GM13977 (cell line): ENCODE results near the gene CERS1.

Experiments used
- DNase-seq: peaks from one replicate; pipeline ENCODE4 v3.0.0; 2012; ENCODE audit warnings: low spot score
- in situ Hi-C: fragments of 300-500 bp; cut with MboI; formaldehyde crosslinking; loops from one replicate; pipeline ENCODE4 v1.12.0; 2022; ENCODE audit warnings: low sequenced_read_pairs, low pct_unique_long_range_greater_than_20kb, mixed read lengths, inconsistent platforms; ENCODE audit not compliant: unreplicated experiment
- TF ChIP-seq, protein P1 (sequence below): IDR thresholded peaks from 2 replicates; pipeline ENCODE4 v1.5.1; 2012; ENCODE audit warnings: mild to moderate bottlenecking, control low read depth; ENCODE audit not compliant: insufficient read depth; ENCODE audit errors: extremely low read depth, missing control alignments

The CERS1 gene

DNA sequence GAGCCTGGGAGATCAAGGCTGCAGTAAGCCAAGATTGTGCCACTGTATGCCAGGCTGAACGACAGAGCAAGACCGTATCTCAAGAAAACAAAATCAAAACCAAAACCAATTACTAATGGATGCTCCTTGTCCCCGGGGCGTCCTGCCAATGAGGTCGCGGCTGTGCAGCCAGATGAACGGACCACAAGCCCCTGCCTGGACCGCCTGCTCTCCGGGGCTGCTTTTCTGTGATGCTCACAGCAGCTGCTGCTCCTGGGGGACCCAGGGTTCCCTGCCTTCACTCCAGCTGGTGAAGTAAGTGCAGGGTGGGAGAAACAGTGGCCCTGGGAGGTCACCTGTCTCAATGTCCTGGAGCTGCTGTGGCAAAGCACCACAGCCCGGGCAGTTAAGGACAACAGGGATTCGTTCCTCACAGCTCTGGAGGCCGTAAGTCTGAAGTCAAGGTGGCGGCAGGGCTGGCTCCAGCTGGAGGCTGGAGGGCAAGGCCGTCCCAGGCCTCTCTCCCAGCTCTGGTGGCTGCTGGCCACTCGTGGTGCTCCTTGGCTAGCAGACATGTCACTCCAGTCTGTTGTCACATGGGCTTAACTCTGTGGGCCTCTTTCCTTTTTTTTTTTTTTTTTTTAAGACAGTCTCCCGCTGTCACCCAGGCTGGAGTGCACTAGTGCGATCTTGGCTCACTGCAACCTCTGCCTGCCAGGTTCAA, 13.1 kb upstream of the CERS1 start:
- TF ChIP-seq, protein P1, sequence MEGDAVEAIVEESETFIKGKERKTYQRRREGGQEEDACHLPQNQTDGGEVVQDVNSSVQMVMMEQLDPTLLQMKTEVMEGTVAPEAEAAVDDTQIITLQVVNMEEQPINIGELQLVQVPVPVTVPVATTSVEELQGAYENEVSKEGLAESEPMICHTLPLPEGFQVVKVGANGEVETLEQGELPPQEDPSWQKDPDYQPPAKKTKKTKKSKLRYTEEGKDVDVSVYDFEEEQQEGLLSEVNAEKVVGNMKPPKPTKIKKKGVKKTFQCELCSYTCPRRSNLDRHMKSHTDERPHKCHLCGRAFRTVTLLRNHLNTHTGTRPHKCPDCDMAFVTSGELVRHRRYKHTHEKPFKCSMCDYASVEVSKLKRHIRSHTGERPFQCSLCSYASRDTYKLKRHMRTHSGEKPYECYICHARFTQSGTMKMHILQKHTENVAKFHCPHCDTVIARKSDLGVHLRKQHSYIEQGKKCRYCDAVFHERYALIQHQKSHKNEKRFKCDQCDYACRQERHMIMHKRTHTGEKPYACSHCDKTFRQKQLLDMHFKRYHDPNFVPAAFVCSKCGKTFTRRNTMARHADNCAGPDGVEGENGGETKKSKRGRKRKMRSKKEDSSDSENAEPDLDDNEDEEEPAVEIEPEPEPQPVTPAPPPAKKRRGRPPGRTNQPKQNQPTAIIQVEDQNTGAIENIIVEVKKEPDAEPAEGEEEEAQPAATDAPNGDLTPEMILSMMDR: no peak
- in situ Hi-C loops: no loop called here
- DNase-seq: no peak

DNA sequence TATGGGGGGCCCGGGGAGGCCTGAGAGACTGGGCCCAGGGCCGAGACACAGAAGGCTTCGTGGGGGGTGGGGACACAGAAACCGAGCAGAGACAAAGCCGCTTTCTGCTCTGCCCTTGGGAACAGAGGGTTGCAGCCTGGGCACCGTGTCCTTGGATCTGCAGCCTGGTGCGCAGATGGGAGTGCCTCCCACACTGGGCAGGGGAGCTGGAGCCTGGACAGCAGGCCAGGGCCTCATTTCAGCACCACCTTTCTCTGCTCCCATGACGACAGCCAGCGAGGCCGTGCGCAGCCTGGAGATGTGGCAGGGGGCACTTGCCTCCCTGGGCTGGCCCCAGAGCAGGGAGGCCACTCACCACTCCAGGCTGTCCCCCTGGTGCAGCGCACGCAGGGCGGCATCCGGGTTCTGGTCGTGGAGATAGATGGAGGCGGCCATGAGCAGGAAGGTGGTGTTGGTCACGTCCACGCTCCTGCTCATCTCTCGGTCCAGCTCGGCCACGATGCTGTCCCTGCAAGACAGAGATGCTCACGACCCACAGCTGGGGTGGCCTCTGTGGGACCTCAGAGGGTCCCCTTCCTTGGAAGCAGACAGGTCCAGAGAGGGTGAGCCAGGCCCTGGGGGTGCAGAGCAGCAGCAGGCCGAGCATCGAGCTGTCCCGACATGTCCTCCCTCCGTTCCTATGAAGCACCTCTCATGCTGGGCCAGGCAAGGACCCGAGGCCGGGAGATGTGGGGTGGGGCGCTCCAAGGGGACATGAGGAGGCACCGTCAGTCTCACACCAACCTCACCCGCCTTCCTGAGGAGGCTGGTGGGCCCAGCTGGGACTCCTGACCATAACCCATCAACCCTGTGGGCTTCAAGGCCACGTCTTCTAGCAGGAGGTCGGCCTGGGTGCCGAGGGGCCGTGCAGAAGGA, 10.9 kb upstream of the CERS1 start:
- TF ChIP-seq, protein P1: no peak
- no peak for DNase-seq
- in situ Hi-C loops: no loop called here

DNA sequence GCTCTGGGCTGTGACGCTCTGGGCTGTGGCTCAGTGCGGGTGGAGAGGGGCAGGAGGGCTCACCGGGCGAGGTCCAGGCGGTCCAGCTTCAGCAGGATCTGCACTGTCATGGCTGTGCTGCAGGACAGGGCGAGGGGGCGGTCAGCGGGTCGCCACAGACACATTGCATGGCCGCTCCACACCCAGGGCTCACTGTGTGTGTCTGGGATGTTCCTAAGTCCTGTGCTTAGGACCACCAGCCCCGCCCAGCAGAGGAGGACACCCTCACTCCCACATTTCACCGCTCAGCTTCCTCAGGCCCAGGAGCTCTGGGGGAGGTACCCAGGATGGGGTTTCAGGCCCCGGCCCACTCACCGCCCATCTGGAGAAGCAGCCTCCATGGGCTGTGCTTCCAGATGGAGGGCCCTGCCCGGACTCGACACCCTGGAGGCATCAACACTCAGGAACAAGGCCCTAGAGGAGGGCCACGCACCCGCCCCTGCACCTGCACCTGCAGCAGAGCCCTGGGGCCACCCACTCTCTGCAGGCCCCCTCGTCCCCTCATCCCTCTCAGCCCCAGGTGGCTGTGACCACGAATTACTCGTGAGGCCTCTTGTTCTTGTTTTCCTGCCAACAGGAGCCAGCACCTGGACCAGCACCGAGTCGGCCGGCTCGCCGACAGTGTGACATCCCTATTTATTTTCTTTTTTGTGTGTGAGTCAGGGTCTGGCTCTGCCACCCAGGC, 9.7 kb upstream of the CERS1 start:
- no peak for DNase-seq
- in situ Hi-C loops: no loop called here
- TF ChIP-seq, protein P1: no peak

DNA sequence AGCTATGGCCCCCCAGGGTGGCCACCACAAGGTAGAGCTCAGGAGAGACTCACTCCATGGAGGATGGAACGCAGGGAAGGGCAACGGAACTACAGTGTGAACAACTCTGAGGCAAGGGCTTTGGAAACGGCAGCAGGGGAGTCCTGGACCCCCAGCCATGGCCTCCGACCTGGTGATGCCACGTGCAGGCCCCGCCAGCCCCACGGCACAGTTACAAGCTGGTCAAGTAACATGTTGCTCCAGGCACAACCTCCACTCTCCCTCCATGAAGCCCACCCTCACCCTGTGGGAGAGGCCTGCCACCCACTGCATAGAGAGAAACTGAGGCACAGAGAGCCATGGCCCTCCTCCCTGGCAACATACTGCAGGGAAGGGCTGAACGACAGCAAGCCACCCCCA, 9.1 kb upstream of the CERS1 start:
- TF ChIP-seq, protein P1: no peak
- in situ Hi-C loops: no loop called here
- DNase-seq: no peak

DNA sequence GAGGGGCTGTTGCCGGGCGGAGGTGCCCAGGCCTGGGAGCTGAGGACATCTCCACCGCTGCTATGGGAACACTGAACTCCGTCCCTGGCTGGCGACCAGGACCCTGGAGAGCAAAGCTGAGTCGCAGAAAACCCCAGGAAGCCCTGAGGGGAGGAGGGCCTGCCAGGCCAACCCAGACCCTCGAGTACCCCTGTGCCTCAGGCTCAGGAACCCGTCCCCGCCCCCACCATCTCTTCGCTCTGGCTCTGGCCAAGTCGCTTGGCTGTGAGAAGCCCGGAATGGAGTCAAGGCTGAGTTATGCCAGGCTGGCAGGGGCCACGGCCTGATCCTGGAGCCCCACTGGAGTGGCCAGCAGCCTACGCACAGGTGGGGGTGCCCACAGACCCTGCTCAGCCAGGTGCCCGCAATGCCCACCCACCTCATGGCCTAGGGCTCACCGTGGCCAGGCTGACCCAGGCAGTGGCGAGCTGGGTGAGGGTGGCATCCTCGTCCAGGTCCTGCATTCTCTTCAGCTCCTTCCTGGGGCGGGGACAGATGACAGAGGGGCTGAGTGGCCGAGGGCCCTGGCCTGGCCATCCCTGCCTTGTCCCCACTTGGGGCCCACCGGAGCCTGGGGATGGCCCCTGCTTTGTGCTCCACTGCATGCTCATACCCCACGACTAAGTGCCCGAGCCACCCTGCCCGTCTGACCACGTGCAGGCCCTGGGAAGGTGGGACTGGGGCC, 8.5 kb upstream of the CERS1 start:
- TF ChIP-seq, protein P1: no peak
- in situ Hi-C loops: no loop called here
- DNase-seq: no peak
